HL-60 (cell line): ENCODE results near the gene NXPH1.

ENCODE experiments used
- CTCF ChIP-seq: IDR thresholded peaks from one replicate; pipeline ENCODE4 v1.5.1; 2011; ENCODE audit warnings: low read length, control low read depth, inconsistent platforms; ENCODE audit not compliant: insufficient read depth
- POLR2AphosphoS5 ChIP-seq: IDR thresholded peaks from 2 replicates; pipeline ENCODE4 v1.6.1; 2012; ENCODE audit warnings: low read depth
- REST ChIP-seq: IDR thresholded peaks from 2 replicates; pipeline ENCODE4 v1.6.1; 2012; ENCODE audit warnings: low read depth; ENCODE audit not compliant: insufficient replicate concordance

- TF ChIP-seq CTCF, result no peak
- no peak for TF ChIP-seq REST
- TF ChIP-seq POLR2AphosphoS5, result no peak
Observed at GRCh38 chr7:8499128-8499527, 65.7 kb downstream of the NXPH1 start.
